ENCODE results near the gene CPT1A.
A peak's percentile ranks its signal among the peaks of the same experiment; 100 is the strongest.

The CPT1A gene

DNA sequence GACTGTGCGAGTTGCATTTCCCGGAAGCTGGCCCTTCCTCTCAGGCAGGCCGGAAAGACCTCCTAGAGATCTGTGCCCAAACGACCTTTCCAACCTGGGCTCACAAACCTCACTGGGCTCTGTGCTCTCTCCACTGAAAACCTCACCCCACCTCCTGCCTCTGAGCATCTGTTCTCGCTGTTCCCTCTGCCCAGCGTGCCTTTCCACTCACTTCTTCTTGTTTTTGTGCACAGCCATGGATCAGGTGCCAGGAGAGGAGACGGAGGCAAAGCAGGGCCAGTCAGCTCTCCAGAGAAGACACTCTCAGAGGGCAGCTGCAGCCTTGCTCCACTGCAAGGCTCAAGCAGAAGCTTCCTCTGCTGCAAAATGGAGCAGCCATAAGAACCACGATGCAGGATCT lies 10.9 kb upstream of the CPT1A start:
- peaks cover 11% of the 10 kb centered on the region for H3K27me3 ChIP-seq (ENCODE audit: control insufficient read depth, insufficient read depth, low read length)
- no peak overlapping the region for H3K9ac ChIP-seq (ENCODE audit: low read length)
- H3K4me1 ChIP-seq (ENCODE audit: control insufficient read depth, insufficient read depth, low read length): no peaks in the 10 kb centered on the region

GRCh38 chr11:68848429-68848828 lies 6.7 kb upstream of the CPT1A start:
- no peaks in the 10 kb centered on the region for H3K9me3 ChIP-seq (ENCODE audit: control insufficient read depth, insufficient read depth, low read depth, low read length)
- H3K4me3 ChIP-seq (ENCODE audit: low read depth, low read length): no peak overlapping the region
- H3K27me3 ChIP-seq (ENCODE audit: control insufficient read depth, insufficient read depth, low read length): peaks cover 30% of the 10 kb centered on the region
- H3K4me1 ChIP-seq (ENCODE audit: control insufficient read depth, insufficient read depth, low read length): peaks cover 10% of the 10 kb centered on the region
- H3K36me3 ChIP-seq (ENCODE audit: control insufficient read depth, insufficient read depth, low read length): no peaks in the 10 kb centered on the region
- no peak overlapping the region for H3K9ac ChIP-seq (ENCODE audit: low read length)
- H3K27ac ChIP-seq (ENCODE audit: low read depth, low read length): no peak overlapping the region

More for the DNA sequence above, 10.9 kb upstream of the CPT1A start:
- H3K4me3 ChIP-seq (ENCODE audit: low read depth, low read length): no peak overlapping the region
- H3K36me3 ChIP-seq (ENCODE audit: control insufficient read depth, insufficient read depth, low read length): no peaks in the 10 kb centered on the region
- no peak overlapping the region for H3K27ac ChIP-seq (ENCODE audit: low read depth, low read length)
- H3K9me3 ChIP-seq (ENCODE audit: control insufficient read depth, insufficient read depth, low read depth, low read length): no peaks in the 10 kb centered on the region

DNA sequence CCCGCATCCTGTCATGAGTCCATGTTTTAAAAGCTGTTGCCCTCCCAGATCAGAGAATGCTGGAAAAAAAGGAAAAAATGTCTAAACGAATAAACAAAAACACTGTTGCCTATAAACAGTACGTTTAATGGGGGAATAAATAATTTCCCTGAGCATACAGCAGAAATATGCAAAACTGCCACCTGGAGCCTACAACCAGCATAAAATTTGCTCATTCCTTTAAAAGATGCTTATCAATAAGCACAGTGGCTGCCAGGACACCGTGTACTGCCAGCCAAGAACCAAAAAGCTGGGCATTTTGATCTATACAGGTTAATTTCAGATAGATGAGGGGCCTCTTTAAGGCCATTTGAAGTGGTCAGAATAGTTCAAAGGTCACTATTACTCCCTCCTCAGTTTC lies 5.7 kb upstream of the CPT1A start:
- Histone ChIP-seq H3K27me3 (ENCODE audit: control insufficient read depth, insufficient read depth, low read length) (peaks cover 41% of the 10 kb centered on the region), H3K36me3 (ENCODE audit: control insufficient read depth, insufficient read depth, low read length) (no peaks in the 10 kb centered on the region), H3K4me3 (ENCODE audit: low read depth, low read length) (no peak overlapping the region), H3K9ac (ENCODE audit: low read length) (no peak overlapping the region), H3K4me1 (ENCODE audit: control insufficient read depth, insufficient read depth, low read length) (peaks cover 12% of the 10 kb centered on the region), H3K27ac (ENCODE audit: low read depth, low read length) (no peak overlapping the region), H3K9me3 (ENCODE audit: control insufficient read depth, insufficient read depth, low read depth, low read length) (no peaks in the 10 kb centered on the region)

DNA sequence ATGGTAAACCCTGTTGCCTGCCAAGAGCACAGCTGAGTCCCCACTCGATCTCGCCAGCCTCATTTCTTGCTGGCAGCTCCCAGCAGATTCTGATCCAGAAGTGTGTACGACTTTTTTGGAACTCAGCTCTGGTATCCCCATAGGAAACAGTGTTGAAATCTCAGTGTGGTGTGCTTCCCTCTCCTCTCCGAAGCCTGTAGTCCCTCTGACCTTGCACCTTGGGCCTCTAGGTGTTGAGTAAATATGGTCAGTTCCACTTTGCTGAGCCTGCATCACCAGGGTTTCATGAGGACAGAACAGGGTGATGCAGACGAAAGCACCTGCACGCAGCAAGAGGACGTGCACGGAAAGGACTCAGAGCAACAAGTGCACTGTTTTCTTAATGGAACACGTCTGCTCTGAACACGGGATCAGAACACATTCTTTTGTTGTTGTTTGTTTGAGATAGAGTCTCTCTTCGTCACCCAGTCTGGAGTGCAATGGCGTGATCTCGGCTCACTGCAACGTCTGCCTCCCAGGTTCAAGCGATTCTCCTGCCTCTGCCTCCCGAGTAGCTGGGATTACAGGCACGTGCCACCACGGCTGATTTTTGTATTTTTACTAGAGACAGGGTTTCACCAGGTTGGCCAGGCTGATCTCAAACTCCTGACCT lies 3.8 kb upstream of the CPT1A start:
- Histone ChIP-seq H3K27me3 (ENCODE audit: control insufficient read depth, insufficient read depth, low read length) (peaks cover 57% of the 10 kb centered on the region), H3K27ac (ENCODE audit: low read depth, low read length) (no peak overlapping the region)

DNA sequence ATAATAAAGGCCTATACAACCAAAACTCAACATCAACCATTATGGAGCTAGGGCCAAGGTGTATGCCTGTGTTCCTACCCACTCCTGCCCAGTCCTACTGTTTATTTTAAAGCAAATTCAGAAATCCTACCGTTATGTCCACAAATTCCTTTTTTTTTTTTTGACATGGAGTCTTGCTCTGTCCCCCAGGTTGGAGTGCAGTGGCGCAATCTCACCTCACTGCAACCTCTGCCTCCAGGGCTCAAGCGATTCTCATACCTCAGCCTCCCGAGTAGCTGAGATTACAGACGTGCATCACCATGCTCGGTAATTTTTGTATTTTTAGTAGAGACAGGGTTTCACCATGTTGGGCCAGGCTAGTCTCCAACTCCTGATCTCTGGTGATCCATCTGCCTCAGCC lies 3.1 kb upstream of the CPT1A start:
- Histone ChIP-seq H3K36me3 (ENCODE audit: control insufficient read depth, insufficient read depth, low read length) (no peaks in the 10 kb centered on the region), H3K27me3 (ENCODE audit: control insufficient read depth, insufficient read depth, low read length) (peaks cover 64% of the 10 kb centered on the region)

More for the DNA sequence above, 3.8 kb upstream of the CPT1A start:
- no peak overlapping the region for H3K4me3 ChIP-seq (ENCODE audit: low read depth, low read length)
- no peak overlapping the region for H3K9ac ChIP-seq (ENCODE audit: low read length)
- H3K9me3 ChIP-seq (ENCODE audit: control insufficient read depth, insufficient read depth, low read depth, low read length): no peaks in the 10 kb centered on the region
- H3K4me1 ChIP-seq (ENCODE audit: control insufficient read depth, insufficient read depth, low read length): peaks cover 12% of the 10 kb centered on the region
- no peaks in the 10 kb centered on the region for H3K36me3 ChIP-seq (ENCODE audit: control insufficient read depth, insufficient read depth, low read length)

GRCh38 chr11:68844376-68844775 lies 2.7 kb upstream of the CPT1A start:
- Histone ChIP-seq H3K27ac (ENCODE audit: low read depth, low read length) (no peak overlapping the region), H3K9ac (ENCODE audit: low read length) (peak overlapping the region; percentile 61), H3K9me3 (ENCODE audit: control insufficient read depth, insufficient read depth, low read depth, low read length) (no peaks in the 10 kb centered on the region), H3K4me3 (ENCODE audit: low read depth, low read length) (peak overlapping the region; percentile 56), H3K4me1 (ENCODE audit: control insufficient read depth, insufficient read depth, low read length) (peaks cover 12% of the 10 kb centered on the region), H3K27me3 (ENCODE audit: control insufficient read depth, insufficient read depth, low read length) (peaks cover 68% of the 10 kb centered on the region), H3K36me3 (ENCODE audit: control insufficient read depth, insufficient read depth, low read length) (no peaks in the 10 kb centered on the region)

More for the DNA sequence above, 3.1 kb upstream of the CPT1A start:
- Histone ChIP-seq H3K4me1 (ENCODE audit: control insufficient read depth, insufficient read depth, low read length) (peaks cover 12% of the 10 kb centered on the region), H3K4me3 (ENCODE audit: low read depth, low read length) (no peak overlapping the region), H3K27ac (ENCODE audit: low read depth, low read length) (no peak overlapping the region), H3K9ac (ENCODE audit: low read length) (no peak overlapping the region), H3K9me3 (ENCODE audit: control insufficient read depth, insufficient read depth, low read depth, low read length) (no peaks in the 10 kb centered on the region)

- no peaks in the 10 kb centered on the region for H3K36me3 ChIP-seq (ENCODE audit: control insufficient read depth, insufficient read depth, low read length)
- H3K4me3 ChIP-seq (ENCODE audit: low read depth, low read length): peak overlapping the region; percentile 56
- no peaks in the 10 kb centered on the region for H3K9me3 ChIP-seq (ENCODE audit: control insufficient read depth, insufficient read depth, low read depth, low read length)
- H3K27ac ChIP-seq (ENCODE audit: low read depth, low read length): no peak overlapping the region
- H3K9ac ChIP-seq (ENCODE audit: low read length): peak overlapping the region; percentile 61
- peaks cover 12% of the 10 kb centered on the region for H3K4me1 ChIP-seq (ENCODE audit: control insufficient read depth, insufficient read depth, low read length)
- H3K27me3 ChIP-seq (ENCODE audit: control insufficient read depth, insufficient read depth, low read length): peaks cover 69% of the 10 kb centered on the region
Observed at GRCh38 chr11:68843703-68844312, 2.1 kb upstream of the CPT1A start.

DNA sequence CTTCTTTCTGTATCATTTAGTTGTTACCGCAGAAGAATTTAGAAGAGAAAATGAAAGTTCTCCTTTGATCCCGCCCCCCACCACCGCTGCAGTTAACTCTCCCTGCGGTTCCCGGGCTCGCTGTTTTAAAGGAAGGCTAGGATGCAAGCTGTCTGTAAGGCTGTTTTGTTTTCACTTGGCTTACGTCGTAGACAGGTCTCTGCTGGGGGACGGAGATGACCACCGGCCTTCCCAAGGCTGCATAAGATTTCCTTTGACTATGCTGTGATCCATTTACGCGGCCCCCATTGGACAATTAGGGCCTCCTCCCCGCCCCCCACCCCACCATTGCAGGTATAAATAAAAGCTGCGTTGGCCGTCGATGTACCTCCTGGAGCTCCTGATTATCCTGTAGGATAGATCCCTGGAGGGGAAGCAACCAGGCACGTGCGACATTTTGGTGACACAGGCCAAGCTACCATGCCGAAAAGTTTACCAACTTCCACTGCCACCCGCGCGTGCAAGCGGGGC lies 1.4 kb upstream of the CPT1A start:
- Histone ChIP-seq H3K4me3 (ENCODE audit: low read depth, low read length) (peak overlapping the region; percentile 56), H3K9me3 (ENCODE audit: control insufficient read depth, insufficient read depth, low read depth, low read length) (no peaks in the 10 kb centered on the region)

DNA sequence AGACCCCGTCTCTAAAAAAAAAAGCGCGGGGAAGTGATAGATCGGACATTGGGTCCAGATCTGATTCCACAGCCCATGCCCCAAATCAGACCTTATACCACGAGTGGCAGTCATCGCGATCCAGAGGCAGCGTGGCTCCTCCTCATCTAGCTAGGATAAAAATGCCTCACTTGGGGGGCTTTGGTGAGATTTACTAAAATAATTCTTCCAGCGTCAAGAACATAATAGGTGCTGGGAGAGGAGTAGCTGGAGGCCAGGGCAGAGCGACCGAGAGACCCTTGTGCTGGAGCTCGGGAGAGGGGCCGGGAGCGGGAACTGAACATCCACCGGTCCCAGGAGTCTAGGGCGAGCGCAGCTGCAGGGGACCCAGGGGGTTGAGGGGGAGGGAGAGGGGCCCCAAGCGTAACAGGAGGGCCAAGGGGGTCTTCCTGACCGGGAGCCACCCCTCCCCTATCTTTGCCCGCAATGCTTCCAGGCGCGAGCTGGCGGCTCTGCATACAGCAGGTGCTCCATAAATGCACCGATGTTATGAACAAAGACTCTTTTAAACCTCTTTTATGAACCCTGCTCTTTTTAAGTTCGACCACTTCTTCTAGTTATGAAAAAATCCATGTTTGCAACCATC lies 823 bp upstream of the CPT1A start:
- Histone ChIP-seq H3K27me3 (ENCODE audit: control insufficient read depth, insufficient read depth, low read length) (peaks cover 67% of the 10 kb centered on the region), H3K9ac (ENCODE audit: low read length) (no peak overlapping the region), H3K36me3 (ENCODE audit: control insufficient read depth, insufficient read depth, low read length) (no peaks in the 10 kb centered on the region), H3K27ac (ENCODE audit: low read depth, low read length) (no peak overlapping the region), H3K4me3 (ENCODE audit: low read depth, low read length) (peak overlapping the region; percentile 56), H3K4me1 (ENCODE audit: control insufficient read depth, insufficient read depth, low read length) (peaks cover 22% of the 10 kb centered on the region), H3K9me3 (ENCODE audit: control insufficient read depth, insufficient read depth, low read depth, low read length) (no peaks in the 10 kb centered on the region)

More for the DNA sequence above, 1.4 kb upstream of the CPT1A start:
- Histone ChIP-seq H3K27me3 (ENCODE audit: control insufficient read depth, insufficient read depth, low read length) (peaks cover 69% of the 10 kb centered on the region), H3K4me1 (ENCODE audit: control insufficient read depth, insufficient read depth, low read length) (peaks cover 17% of the 10 kb centered on the region), H3K9ac (ENCODE audit: low read length) (no peak overlapping the region), H3K36me3 (ENCODE audit: control insufficient read depth, insufficient read depth, low read length) (no peaks in the 10 kb centered on the region), H3K27ac (ENCODE audit: low read depth, low read length) (no peak overlapping the region)

DNA sequence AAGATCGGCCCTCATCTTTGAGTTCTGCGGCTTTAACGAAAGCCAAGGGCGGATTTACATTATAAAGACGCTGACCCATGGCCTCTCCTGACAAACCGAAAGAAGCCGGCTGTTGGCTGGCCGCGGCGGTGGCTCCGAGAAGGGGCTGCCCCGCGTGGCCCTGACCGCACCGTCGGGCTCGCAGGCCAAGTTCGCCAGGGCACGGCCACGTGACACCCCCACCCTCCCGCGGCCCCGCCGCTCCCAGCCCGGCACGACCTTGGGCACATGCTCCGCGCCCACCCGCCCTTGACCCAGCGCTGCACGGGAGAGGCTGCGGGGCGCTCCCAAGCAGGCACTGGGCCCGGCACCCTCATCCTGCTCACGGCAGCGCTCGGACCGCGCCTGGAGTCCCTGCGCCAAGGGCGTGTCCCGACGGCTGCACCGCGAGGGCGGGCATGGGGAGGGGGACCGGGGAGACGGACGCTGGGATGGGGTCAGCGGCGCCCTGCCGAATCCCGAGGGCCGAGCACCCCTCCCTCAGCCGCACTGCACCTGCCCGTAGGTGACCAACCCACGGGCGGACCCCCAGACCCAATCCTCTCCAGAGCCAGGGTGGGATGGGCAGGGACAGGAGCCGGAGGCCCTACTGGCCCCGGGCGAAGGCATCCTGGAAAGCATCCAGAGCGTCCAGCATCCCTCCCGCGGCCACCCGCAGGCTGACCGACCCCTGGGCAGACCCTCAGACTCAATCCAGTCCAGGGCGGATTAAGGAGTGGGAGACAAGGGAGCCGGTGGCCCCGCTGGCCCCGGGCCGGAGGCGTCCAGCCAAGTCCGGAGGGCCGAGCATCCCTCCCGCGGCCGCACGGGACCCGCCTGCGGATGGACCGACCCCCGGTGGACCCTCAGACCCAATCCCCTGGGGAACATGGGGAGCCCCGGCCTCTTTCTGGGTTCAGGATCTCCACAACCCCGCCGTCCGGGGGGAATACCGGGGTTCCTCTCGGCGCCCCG lies 759 bp downstream of the CPT1A start:
- Histone ChIP-seq H3K36me3 (ENCODE audit: control insufficient read depth, insufficient read depth, low read length) (no peaks in the 10 kb centered on the region), H3K27me3 (ENCODE audit: control insufficient read depth, insufficient read depth, low read length) (peaks cover 62% of the 10 kb centered on the region), H3K9me3 (ENCODE audit: control insufficient read depth, insufficient read depth, low read depth, low read length) (no peaks in the 10 kb centered on the region), H3K27ac (ENCODE audit: low read depth, low read length) (no peak overlapping the region), H3K4me1 (ENCODE audit: control insufficient read depth, insufficient read depth, low read length) (peaks cover 23% of the 10 kb centered on the region), H3K4me3 (ENCODE audit: low read depth, low read length) (peak overlapping the region; percentile 85), H3K9ac (ENCODE audit: low read length) (peak overlapping the region; percentile 5)

Measured in HUES6 (cell line).